Thymus (tissue), 14 donors: Measurements from ENCODE around the gene ATP6V0E1. TPM values are rescaled to one million over a fixed set of nuclear protein-coding genes. Genes with fewer than 3 reads are reported as not detected.

Experiments used
- DNase-seq, 9 donors: peaks; one replicate each; pipeline ENCODE4 v3.0.0-alpha.2; 2013; ENCODE audit warnings: low spot score in 9 of 9, low read depth in 6 of 9, missing footprints in 1 of 9
- H3K27ac ChIP-seq, 2 donors: one replicate each; pipeline ENCODE4 v1.5.1; 2013; ENCODE audit warnings: control low read depth in 1 of 2, low read depth in 1 of 2, low read length in 1 of 2, mild to moderate bottlenecking in 1 of 2, moderate library complexity in 1 of 2
- H3K27me3 ChIP-seq, 2 donors: one replicate each; pipeline ENCODE4 v1.5.1; 2013; ENCODE audit warnings: low read length in 1 of 2; ENCODE audit not compliant: control insufficient read depth in 2 of 2, insufficient read depth in 1 of 2
- H3K36me3 ChIP-seq, 2 donors: one replicate each; pipeline ENCODE4 v1.5.1; 2013; ENCODE audit warnings: low read length in 1 of 2, mild to moderate bottlenecking in 1 of 2, moderate library complexity in 1 of 2; ENCODE audit not compliant: control insufficient read depth in 2 of 2, insufficient read depth in 2 of 2
- H3K4me1 ChIP-seq, 2 donors: one replicate each; pipeline ENCODE4 v1.5.1; 2013; ENCODE audit warnings: low read length in 2 of 2; ENCODE audit not compliant: control insufficient read depth in 2 of 2, insufficient read depth in 2 of 2
- H3K4me3 ChIP-seq, 2 donors: one replicate each; pipeline ENCODE4 v1.5.1; 2013; ENCODE audit warnings: low read length in 2 of 2, control low read depth in 1 of 2, mild to moderate bottlenecking in 1 of 2
- H3K9me3 ChIP-seq, 2 donors: one replicate each; pipeline ENCODE4 v1.5.1; 2013; ENCODE audit warnings: low read length in 1 of 2, mild to moderate bottlenecking in 1 of 2; ENCODE audit not compliant: control insufficient read depth in 2 of 2, insufficient read depth in 1 of 2
- WGBS: extraction: QIAGEN DNeasy Blood & Tissue Kit; methylation state at CpG from one replicate; pipeline ENCODE4 v1.1.7; 2013; 5-methylcytosine and 5-hydroxymethylcytosine counted together
- long read RNA-seq, 10 donors: transcript quantifications; one replicate each; lab custom pipeline, GENCODE V29; 2026
- polyA plus RNA-seq: library from polyadenylated mRNA; stranded (reverse); fragments of 200-250 nt; gene quantifications from one replicate; pipeline ENCODE4 v1.2.3, GENCODE V29; 2013
- total RNA-seq: library from RNA; stranded (reverse); fragments of 120-200 nt; gene quantifications from one replicate; pipeline ENCODE4 v1.2.4, GENCODE V29; 2013
- donor health status: healthy.

ATP6V0E1 gene
- total RNA-seq: 140 TPM
- 420 TPM for polyA plus RNA-seq
- long read RNA-seq, donor 1, transcript ATP6V0E1-203 (4 exons, 1,433 nt): major isoform, 5 of 11 reads
- long read RNA-seq, donor 1, partial matches to known transcripts: 6 of 11 reads
- long read RNA-seq, donor 1, other reads (novel, unspliced or antisense): 0 of 11 reads
- long read RNA-seq, donor 2: 0 reads
- long read RNA-seq, donor 3, transcript ATP6V0E1-203 (4 exons, 1,433 nt): major isoform, 158 of 196 reads
- long read RNA-seq, donor 3, partial matches to known transcripts: 36 of 196 reads
- long read RNA-seq, donor 3, other reads (novel, unspliced or antisense): 0 of 196 reads
- long read RNA-seq, donor 4, transcript ATP6V0E1-203 (4 exons, 1,433 nt): major isoform, 46 of 49 reads
- long read RNA-seq, donor 4, partial matches to known transcripts: 0 of 49 reads
- long read RNA-seq, donor 4, other reads (novel, unspliced or antisense): 0 of 49 reads
- long read RNA-seq, donor 5, transcript ATP6V0E1-203 (4 exons, 1,433 nt): major isoform, 209 of 259 reads
- long read RNA-seq, donor 5, partial matches to known transcripts: 42 of 259 reads
- long read RNA-seq, donor 5, other reads (novel, unspliced or antisense): 0 of 259 reads
- long read RNA-seq, donor 6, transcript ATP6V0E1-203 (4 exons, 1,433 nt): major isoform, 65 of 67 reads
- long read RNA-seq, donor 6, partial matches to known transcripts: 0 of 67 reads
- long read RNA-seq, donor 6, other reads (novel, unspliced or antisense): 0 of 67 reads
- long read RNA-seq, donor 7, transcript ATP6V0E1-203 (4 exons, 1,433 nt): major isoform, 102 of 111 reads
- long read RNA-seq, donor 7, partial matches to known transcripts: 6 of 111 reads
- long read RNA-seq, donor 7, other reads (novel, unspliced or antisense): 0 of 111 reads
- long read RNA-seq, donor 8, transcript ATP6V0E1-203 (4 exons, 1,433 nt): major isoform, 28 of 30 reads
- long read RNA-seq, donor 8, partial matches to known transcripts: 0 of 30 reads
- long read RNA-seq, donor 8, other reads (novel, unspliced or antisense): 0 of 30 reads
- long read RNA-seq, donor 9, transcript ATP6V0E1-203 (4 exons, 1,433 nt): major isoform, 63 of 84 reads
- long read RNA-seq, donor 9, partial matches to known transcripts: 17 of 84 reads
- long read RNA-seq, donor 9, other reads (novel, unspliced or antisense): 0 of 84 reads
- long read RNA-seq, donor 10, transcript ATP6V0E1-203 (4 exons, 1,433 nt): major isoform, 90 of 93 reads
- long read RNA-seq, donor 10, partial matches to known transcripts: 0 of 93 reads
- long read RNA-seq, donor 10, other reads (novel, unspliced or antisense): 0 of 93 reads

- H3K36me3 ChIP-seq: peaks cover 13 to 23% of the 10 kb centered on the region in 2 donors
- H3K27ac ChIP-seq: peak within 1 kb of the TSS; percentile 92 to 97
- H3K9me3 ChIP-seq: no peaks in the 10 kb centered on the region
- no peaks in the 10 kb centered on the region for H3K27me3 ChIP-seq
- peaks cover 3 to 6% of the 10 kb centered on the region in 2 donors for H3K4me1 ChIP-seq
- under 1% methylated on average over 49 of the region's 49 CpGs for WGBS
- H3K4me3 ChIP-seq: peak within 1 kb of the TSS; percentile 91 to 98
- peak; percentile 61 to 93 (median 84) for DNase-seq
These were observed at the start of gene ATP6V0E1 for GRCh38 chr5:172983542-172984243. TSS of gene ATP6V0E1 (plus strand) at chr5:172983771. CDS start at chr5:172983861, 90 bp downstream.

- 99% methylated on average over 14 of the region's 14 CpGs for WGBS
These were observed 48.5 kb upstream of the ATP6V0E1 start for GRCh38 chr5:172935096-172935495.

GRCh38 chr5:172936401-172936800 is 47.2 kb upstream of the ATP6V0E1 start:
- H3K4me3 ChIP-seq: no peak overlapping the region
- no peaks in the 10 kb centered on the region for H3K27me3 ChIP-seq
- peaks cover 0 to 3% of the 10 kb centered on the region in 2 donors for H3K4me1 ChIP-seq
- 99% methylated on average over 5 of the region's 5 CpGs for WGBS
- H3K9me3 ChIP-seq: no peaks in the 10 kb centered on the region
- H3K27ac ChIP-seq: no peak overlapping the region
- DNase-seq: no peak
- peaks cover 75 to 82% of the 10 kb centered on the region in 2 donors for H3K36me3 ChIP-seq

More at GRCh38 chr5:172935096-172935495, 48.5 kb upstream of the ATP6V0E1 start:
- H3K9me3 ChIP-seq: no peaks in the 10 kb centered on the region
- peaks cover 71 to 74% of the 10 kb centered on the region in 2 donors for H3K36me3 ChIP-seq
- no peak overlapping the region for H3K27ac ChIP-seq
- peaks cover 0 to 3% of the 10 kb centered on the region in 2 donors for H3K4me1 ChIP-seq
- no peaks in the 10 kb centered on the region for H3K27me3 ChIP-seq
- no peak for DNase-seq
- H3K4me3 ChIP-seq: no peak overlapping the region

GRCh38 chr5:172939071-172939470 is 44.5 kb upstream of the ATP6V0E1 start:
- Histone ChIP-seq H3K27me3 (no peaks in the 10 kb centered on the region), H3K9me3 (no peaks in the 10 kb centered on the region), H3K36me3 (peaks cover 72 to 90% of the 10 kb centered on the region in 2 donors), H3K4me3 (no peak overlapping the region), H3K4me1 (no peaks in the 10 kb centered on the region), H3K27ac (no peak overlapping the region)
- 87% methylated on average over 10 of the region's 10 CpGs for WGBS
- DNase-seq: no peak

- H3K27ac ChIP-seq: no peak overlapping the region
- WGBS: 95% methylated on average over 16 of the region's 16 CpGs
- H3K36me3 ChIP-seq: peaks cover 70 to 89% of the 10 kb centered on the region in 2 donors
- no peak for DNase-seq
- H3K4me1 ChIP-seq: no peaks in the 10 kb centered on the region
- no peaks in the 10 kb centered on the region for H3K9me3 ChIP-seq
- no peak overlapping the region for H3K4me3 ChIP-seq
- H3K27me3 ChIP-seq: no peaks in the 10 kb centered on the region
These were observed 43.8 kb upstream of the ATP6V0E1 start for GRCh38 chr5:172939611-172940267.

- no peak overlapping the region for H3K27ac ChIP-seq
- peaks cover 66 to 89% of the 10 kb centered on the region in 2 donors for H3K36me3 ChIP-seq
- WGBS: 98% methylated on average over 15 of the region's 15 CpGs
- H3K4me3 ChIP-seq: no peak overlapping the region
- no peaks in the 10 kb centered on the region for H3K4me1 ChIP-seq
- no peaks in the 10 kb centered on the region for H3K27me3 ChIP-seq
- no peak for DNase-seq
- no peaks in the 10 kb centered on the region for H3K9me3 ChIP-seq
These were observed 43.1 kb upstream of the ATP6V0E1 start for GRCh38 chr5:172940268-172941066.

GRCh38 chr5:172941067-172941516 is 42.5 kb upstream of the ATP6V0E1 start:
- Histone ChIP-seq H3K4me3 (no peak overlapping the region), H3K27ac (no peak overlapping the region), H3K27me3 (no peaks in the 10 kb centered on the region), H3K9me3 (no peaks in the 10 kb centered on the region), H3K36me3 (peaks cover 61 to 89% of the 10 kb centered on the region in 2 donors), H3K4me1 (no peaks in the 10 kb centered on the region)
- no peak for DNase-seq
- WGBS: 78% methylated on average over 4 of the region's 4 CpGs
